GM21786 (cell line): Measurements from ENCODE around the gene MRPL28.

ENCODE experiments used
- ATAC-seq: cut with Tn5 transposase; IDR thresholded peaks from one replicate; pipeline ENCODE4 v1.9.1; 2021; ENCODE audit not compliant: unreplicated experiment

Gene MRPL28

GRCh38 chr16:317583-317982, 52.8 kb downstream of the MRPL28 start:
- ATAC-seq = no peak
